Retinal pigment epithelial cell (primary cell): ENCODE data around the gene CSHL1.
A peak's percentile ranks its signal among the peaks of the same experiment; 100 is the strongest.

Experiments used
- DNase-seq: peaks from one replicate; pipeline ENCODE4 v3.0.0-alpha.2; 2010; ENCODE audit warnings: low read depth
- H3K4me3 ChIP-seq: 2 replicates; pipeline ENCODE4 v1.5.1; 2011; ENCODE audit warnings: mild to moderate bottlenecking, low read length, control low read depth, moderate library complexity
- TF ChIP-seq, protein P1 (sequence below): conservative IDR thresholded peaks from 2 replicates; pipeline ENCODE4 v1.5.1; 2011; ENCODE audit warnings: low read depth, low read length, control low read depth, inconsistent platforms

CSHL1 gene

DNA sequence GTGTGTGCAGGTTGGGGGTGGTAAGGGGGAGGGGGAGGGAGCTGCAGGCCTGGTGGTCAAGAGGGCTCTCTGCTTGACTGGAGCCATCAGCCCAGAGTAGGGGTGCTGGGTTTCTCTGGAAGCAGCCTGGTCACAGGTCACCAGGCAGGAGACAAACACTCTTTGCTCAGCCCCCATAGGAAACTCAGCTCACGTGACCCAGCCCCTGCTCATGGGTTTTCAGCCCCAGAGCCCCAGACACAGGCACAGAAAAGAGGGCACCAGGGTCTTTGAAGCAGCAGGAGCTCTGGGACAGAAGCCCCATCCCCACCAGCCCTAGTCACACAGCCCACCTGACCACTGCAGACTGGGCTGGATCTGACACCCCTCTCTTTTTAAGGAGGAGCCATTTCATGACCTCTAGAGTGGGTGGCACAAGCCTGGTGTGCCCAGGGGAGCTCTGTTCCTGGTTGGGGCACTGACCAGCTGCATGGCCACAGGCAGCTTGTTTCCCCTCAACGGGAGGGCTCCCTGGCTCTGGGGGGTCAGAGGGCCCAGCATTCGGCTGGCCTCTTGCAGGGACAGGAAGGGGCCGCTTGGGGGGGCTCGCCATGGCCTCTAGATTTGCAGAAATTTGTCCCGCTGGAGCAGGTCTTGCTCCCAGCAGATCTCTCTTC, 34.9 kb upstream of the CSHL1 start:
- no peak for DNase-seq
- TF ChIP-seq, protein P1, sequence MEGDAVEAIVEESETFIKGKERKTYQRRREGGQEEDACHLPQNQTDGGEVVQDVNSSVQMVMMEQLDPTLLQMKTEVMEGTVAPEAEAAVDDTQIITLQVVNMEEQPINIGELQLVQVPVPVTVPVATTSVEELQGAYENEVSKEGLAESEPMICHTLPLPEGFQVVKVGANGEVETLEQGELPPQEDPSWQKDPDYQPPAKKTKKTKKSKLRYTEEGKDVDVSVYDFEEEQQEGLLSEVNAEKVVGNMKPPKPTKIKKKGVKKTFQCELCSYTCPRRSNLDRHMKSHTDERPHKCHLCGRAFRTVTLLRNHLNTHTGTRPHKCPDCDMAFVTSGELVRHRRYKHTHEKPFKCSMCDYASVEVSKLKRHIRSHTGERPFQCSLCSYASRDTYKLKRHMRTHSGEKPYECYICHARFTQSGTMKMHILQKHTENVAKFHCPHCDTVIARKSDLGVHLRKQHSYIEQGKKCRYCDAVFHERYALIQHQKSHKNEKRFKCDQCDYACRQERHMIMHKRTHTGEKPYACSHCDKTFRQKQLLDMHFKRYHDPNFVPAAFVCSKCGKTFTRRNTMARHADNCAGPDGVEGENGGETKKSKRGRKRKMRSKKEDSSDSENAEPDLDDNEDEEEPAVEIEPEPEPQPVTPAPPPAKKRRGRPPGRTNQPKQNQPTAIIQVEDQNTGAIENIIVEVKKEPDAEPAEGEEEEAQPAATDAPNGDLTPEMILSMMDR, result no peak
- no peak overlapping the region for H3K4me3 ChIP-seq

DNA sequence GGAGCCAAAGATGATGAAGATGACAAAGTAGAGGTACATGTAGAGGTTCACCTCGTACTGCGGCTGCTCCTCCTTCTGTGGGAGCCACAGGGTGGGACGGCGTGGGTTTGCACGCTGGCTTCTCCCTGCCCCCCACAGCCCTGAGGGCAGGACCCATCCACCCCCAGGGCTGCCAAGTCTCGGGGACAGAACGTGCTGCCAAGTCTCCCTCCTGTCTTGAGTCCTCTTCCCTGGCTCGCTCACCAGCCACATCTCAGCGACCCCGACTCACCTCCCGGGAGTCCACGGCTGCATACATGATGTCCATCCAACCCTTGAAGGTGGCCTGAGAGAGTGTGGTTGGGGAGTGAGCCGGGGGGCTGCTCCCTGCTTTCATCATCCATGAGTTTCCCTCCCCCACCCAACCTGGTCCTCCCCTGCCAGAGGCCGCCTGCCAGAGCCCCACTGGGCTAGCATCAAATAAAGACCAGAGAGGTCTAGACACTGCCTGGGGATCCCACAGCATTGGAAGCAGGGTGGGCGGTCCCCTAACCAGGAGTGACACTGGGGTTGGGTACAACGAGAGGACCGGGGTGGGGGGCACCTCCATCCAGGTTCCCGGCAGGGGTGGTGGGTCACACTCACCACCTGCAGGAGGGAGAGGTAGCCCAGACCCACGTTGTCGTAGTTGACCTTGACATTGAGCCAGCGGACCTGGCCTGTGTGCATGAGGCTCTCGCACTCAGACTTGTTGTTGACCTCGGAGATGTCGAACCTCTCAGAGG, 33.9 kb upstream of the CSHL1 start:
- no peak for DNase-seq
- TF ChIP-seq, protein P1, result no peak
- H3K4me3 ChIP-seq, result no peak overlapping the region

DNA sequence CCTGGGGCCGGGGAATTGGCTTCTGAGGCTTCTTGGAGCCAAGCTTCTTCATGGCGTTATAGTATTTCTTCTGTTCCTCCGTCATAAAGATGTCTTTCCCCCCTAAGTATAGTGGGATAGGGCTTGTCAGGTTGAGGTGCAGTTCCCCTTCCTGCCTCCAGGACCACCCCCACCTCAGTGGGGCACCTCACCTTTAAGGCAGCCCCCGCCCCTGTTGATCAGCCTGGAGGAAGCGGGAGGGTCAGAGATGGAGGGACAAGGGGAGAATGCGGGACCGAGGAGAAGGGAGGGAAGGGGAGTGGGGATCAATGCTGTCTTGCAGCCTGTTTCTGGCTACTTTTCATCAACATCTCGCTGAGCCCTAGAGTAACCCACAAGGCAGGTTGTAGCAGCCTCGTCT, 32.7 kb upstream of the CSHL1 start:
- DNase-seq, result no peak
- TF ChIP-seq, protein P1, result peak; percentile 27
- H3K4me3 ChIP-seq, result no peak overlapping the region

DNA sequence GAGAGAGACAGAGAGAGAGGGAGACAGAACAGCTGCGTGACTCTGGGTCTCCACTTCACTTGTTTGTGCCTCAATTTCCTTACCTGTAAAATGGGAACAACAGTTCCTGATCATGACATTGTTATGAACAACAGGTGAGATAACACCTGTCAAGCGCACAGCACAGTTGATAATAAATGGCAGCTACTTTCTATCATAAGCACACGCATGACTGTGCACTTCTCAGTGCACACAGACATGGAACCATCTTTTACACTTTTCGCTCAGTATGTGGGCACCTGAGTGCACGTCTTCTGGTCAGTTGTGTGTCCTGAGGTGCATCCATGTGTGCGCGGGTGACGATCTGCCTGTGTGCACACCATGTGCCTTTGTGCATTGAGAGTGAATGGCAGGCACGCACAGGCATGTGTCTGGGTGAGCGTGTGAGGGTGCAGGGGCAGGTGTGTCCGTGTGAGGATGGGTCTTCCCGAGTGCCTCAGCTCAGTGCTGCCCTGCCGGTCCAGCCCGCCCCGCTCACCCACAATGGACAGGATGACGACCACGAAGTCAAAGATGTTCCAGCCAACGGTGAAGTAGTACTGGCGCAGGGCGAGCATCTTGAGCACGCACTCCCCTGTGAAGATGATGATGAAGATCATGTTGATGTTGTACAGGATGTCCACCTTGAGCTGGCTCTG, 31.4 kb upstream of the CSHL1 start:
- no peak overlapping the region for H3K4me3 ChIP-seq
- no peak for DNase-seq
- TF ChIP-seq, protein P1, result no peak

DNA sequence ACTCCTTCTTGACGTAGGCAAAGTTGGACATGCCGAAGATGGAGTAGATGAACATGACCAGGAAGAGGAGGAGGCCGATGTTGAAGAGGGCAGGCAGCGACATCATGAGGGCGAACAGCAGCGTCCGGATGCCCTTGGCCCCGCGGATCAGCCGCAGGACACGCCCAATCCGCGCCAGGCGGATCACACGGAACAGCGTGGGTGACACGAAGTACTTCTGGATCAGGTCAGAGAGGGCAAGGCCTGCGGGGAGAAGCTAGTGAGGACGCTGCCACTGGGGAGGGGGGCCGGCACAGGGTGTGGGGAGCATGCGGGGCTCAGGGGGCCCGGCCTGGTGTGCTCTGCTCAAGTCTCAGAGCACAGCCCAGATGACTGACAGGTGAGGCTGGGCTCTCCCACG, 30.7 kb upstream of the CSHL1 start:
- TF ChIP-seq, protein P1, result no peak

DNA sequence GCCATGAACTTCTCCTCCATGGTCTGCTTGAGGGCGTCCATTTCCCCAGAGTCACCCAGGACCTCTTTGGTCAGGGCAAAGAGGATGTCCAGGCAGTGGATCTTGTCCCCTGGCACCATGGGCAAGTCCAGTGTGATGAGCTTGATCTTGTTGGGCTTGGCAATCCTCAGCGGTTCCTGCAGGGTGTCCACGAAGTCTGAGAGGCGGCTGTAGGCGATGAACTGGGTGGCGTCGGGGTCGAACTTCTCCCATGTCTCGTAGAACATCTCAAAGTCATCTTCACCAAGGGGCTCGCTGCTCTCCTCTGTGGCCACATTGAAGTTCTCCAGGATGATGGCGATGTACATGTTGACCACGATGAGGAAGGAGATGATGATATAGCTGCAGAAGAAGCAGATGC, 30.1 kb upstream of the CSHL1 start:
- no peak overlapping the region for H3K4me3 ChIP-seq
- DNase-seq, result no peak
- TF ChIP-seq, protein P1, result no peak

More for the DNA sequence above, 30.7 kb upstream of the CSHL1 start:
- no peak overlapping the region for H3K4me3 ChIP-seq
- DNase-seq, result no peak
